Muscle of arm (tissue), 12 donors: ENCODE results near the gene LPIN1. TPM values are rescaled to one million over a fixed set of nuclear protein-coding genes. Genes with fewer than 3 reads are reported as not detected.
"Not testable (repeated sequence)": the region's sequence is repeated elsewhere in the genome, so short reads cannot be mapped to it uniquely, and the experiment has no call there.

Experiments
- DNase-seq: peaks from one replicate; pipeline ENCODE4 v3.0.0-alpha.2; 2013
- polyA plus RNA-seq, 12 donors: library from polyadenylated mRNA; unstranded; fragments of 120-200 nt; gene quantifications; one replicate each; pipeline ENCODE4 v1.2.1, GENCODE V29; 2013; ENCODE audit not compliant: insufficient read length in 12 of 12

The LPIN1 gene
- polyA plus RNA-seq, 12 donors, result 13.8 to 207 (median 21.0) TPM

DNA sequence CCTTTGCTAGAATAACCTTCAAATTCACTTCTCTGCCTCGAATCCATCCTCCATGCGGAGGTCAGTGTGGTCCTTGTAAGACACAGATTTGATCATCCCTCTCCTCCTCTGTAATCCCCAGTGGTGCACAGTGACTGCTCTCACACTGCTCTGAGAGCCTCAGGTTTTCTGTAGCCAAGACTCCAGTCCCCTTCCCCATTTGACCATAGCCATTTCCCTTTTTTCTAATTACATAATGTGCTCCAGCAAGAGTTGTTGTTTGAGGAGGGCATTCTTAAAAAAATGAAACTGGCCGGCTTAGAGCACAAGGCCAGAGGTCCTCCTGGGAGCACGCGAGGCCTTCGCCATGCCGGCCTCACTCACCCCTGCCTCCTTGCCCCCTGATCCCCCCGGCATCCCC lies 34.7 kb upstream of the LPIN1 start:
- DNase-seq, result no peak

DNA sequence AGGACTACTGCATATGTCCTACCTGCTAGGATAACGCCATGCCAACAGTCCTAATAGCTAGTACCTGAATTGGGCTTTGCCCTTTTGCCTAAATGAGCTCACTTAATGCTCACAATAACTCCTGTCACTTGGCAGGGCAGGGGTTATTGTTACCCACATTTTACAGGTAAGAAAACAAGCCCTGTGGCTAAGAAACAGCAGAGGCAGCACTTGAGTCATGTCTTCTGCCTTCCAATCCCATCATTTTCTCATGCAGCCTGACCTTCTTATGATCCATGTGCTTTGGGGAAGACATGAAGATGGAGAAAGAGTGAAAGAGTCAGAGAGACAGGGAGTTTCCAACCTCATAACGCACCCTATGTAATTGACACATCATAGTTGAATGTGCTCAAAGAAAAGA lies 33.6 kb upstream of the LPIN1 start:
- no peak for DNase-seq

DNA sequence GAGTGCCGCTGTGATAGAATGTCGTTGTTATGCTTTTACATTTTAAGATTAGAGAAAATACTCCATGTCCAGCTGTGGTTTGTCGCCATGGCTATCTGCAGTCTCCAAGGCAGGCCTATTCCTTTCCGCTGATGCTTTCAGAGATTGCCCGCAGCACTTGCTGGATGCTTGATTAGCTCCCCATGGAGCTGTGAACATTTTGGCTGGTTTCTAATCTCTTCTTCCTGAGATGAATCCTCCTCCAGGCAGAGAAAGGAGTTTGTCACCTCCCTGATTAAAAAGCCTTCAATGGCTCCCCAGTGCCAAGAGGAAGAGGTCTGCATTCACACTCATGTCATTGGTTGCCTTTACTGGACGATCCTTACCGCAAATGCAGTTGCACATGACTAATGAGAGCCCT lies 32.6 kb upstream of the LPIN1 start:
- DNase-seq, result no peak

DNA sequence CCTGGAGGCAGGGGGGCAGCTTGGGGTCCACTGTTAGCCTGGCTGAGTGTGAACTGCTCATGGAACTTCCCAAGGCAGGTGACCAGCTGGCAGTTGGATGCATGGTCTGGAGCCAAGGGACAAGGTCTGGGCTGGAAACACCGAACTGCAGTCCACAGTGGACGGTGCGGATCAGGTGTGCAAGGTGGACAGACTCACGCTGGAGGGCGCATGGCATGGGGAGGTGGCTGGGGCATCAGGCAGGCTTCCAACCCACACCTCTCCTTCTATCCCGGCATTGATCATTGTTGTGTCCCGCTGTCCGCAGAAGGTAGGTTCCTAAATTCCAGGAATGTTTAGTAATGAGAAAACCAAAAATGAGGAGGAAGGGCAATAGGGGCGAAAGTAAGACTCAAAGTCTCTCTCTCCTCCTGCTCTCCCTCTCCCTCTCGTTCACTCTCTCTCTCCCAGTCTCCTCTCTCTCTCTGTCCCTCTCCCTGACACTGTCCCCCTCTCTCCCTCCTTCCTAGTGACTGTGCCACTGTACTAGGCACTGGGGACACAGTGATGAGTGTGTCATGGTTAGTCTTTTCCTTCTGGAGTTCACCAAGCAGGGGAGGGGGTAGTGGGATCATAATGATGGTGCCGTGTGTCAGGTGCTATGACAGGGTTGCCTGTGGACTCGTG lies 30.3 kb upstream of the LPIN1 start:
- no peak for DNase-seq

DNA sequence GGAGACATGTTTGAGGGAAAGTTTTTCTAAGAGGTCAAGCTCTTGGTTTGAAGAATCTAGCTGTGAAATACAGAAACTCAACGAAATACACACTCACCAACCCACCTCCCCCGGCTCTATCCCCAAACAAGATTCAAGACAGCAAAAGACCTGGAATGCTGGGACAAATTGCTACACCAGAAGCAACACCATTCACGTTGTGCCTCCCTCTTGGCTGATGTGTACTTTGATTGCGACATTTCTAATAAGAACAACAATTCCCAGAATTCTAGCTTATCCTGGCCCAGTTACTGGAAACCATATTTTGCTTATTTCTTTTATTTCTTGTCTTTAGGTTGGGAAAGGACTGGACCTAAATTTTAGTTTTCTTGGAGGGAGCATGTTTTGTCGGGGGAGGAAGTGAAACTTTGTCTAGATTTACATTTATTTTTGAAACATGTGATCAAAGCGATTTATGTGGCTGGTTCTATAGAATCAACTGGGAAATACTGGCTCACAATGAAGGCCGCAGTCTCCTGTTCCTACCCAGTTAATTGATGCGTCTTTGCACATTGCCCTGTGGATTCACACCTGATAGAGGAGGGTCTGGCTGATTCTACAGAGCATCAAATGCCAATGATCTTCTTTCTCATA lies 29.6 kb upstream of the LPIN1 start:
- DNase-seq, result no peak

DNA sequence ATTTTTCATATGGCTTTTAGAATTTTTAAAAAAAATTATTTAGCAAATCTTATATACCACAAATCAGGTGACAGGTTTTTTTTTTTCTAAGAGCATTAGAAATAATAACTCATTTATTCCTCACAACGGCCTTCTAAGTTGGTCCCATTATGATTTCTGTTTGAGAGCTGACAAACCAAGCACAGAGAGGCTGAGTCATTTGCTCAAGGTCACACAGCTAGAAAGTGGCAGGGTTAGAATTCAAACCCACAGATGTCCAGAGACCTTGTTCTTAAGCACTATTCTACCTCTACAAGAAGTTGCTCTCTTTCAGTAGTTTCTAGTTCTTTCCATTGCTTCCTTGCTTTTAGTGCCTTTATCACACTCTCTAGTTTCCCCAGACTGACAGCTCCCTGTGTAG lies 28.8 kb upstream of the LPIN1 start:
- no peak for DNase-seq

DNA sequence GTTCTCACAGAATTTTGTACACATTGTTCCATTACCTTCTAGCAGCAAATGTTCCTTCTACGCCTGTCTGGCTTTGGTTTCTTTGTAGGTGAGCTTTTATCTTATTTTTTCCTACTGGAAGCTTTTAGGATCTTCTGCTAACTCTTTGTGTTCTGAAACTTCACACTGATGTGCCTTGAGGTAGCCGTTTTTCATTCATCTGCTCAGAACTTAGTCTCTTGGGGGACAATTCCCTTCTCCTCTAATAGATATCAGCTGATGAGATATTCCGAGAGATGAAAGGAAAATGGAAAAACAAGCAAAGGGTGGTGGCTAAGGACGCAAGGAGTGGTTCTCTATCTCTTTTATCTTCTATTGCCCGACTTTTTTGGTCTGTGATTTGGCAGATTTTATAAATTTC lies 27.8 kb upstream of the LPIN1 start:
- DNase-seq, result no peak

DNA sequence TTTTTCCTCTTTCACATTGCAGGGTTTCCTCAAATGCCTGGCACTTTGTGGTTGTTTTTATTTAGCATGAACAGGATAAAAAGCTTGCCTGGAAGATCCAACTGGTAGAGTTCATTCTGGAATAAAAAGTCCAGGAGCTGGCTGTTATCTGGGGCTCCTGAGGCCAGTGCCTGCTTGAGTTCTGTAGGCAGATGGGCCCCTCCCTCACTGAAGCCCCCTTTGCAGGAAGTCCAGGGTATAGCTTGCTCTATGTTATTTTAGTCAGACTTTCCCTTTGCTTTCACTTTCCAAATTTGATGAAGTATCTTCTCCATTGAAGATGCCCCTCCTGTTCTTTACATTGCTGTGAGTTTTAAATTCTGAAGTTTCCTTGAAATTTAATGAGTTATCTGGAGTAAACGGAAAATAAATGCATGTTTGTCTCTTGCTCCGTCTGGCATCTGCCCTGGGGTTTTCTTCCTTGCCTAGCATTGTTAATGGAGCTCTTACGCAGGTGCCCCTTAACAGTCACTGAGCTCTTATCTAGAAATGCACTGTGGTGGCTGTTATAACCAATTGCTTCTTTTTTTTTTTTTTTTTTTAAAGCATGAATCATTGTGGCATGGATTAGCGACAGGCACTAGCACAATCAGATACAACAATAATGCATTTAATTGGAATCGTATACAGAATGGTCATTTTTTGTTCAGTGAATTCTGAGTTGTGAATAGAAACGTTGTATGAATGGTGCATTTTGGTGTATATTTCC lies 27.0 kb upstream of the LPIN1 start:
- no peak for DNase-seq

DNA sequence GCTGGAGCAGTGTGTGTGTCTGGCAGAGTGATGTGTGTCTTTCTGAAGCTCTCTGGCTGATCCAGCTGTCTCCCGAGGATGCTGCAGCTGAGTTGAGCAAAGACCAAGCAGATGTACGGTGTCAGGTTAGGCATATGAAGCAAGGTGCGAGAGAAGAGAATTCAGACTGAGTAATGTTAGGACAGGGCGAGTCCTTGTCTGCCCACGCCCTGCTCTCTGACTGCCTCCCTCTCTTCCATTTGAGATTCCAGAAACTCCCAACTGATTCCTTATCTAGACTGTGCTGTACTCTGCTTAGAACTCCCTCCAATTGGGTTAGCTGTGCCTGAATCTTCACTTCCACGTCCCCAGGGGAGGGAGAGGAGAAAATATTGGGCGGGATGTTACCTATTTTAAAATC lies 25.7 kb upstream of the LPIN1 start:
- no peak for DNase-seq

DNA sequence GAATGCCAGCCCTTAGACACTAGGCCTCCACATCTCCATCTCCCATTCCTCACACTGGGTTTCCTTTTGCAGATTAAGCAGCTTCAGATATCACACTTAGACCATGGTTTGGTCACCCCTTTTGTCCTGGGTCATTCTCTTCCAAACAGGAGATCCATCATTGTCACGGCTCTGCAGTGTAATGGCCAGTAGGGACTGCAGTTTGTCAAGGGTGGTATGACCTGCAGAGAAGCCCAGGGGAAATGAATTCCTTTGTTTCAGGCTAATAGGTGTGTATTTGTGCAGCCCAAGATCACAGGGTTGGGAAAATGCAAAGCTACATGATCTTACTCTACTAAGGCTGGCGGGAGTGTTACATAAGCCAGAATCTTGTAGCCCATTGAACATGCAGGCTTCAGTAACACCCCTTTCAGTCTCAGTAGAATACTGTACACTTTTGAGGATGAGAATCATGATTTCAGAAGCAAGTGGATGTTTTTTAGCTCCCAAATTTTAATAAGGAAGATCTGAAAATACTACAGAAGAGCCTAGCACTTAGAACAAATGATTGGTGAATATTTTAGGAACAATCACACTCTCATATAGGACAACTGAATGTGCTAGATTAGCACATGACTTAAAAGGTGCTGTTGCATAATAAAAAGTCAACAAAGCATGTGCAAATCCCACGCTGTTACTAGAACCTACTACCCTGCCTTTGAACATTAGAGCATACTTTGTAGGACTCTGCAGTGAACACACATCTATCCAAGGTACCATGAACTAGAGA lies 24.0 kb upstream of the LPIN1 start:
- no peak for DNase-seq

DNA sequence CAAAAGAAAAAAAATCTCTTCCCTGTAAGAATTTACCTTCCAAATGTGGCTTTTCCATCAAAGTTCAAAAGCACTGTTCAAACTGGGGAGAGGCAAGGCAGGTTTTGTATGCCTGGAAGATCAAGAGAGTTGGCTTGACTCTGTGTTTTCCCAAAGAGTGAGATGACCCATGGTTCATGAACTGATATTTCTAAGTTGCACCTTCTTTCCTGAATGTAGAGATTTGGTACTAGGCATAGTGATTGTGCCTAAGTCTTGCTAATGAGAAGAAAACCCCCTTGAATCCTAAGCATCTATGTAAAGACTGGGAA lies 23.4 kb upstream of the LPIN1 start:
- DNase-seq, result no peak

DNA sequence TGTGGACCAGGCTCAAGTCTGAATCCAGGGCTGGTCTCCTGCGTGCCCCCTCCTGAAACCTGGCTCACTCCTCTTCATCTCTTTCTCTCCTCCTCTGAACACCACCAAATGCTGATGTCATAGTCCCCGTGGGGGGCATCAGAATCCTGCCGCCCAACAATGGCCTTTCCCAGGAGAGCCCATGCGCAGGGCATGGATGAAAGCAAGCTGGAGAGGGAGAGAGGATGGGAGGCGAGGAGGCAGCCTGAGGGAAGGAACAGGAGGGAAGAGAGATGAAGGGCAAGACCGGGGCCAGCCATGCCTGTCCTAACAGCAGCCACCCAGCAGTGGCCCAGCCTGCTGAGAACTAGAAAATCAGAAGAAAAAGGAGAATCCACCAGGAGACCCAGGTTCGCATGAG lies 22.3 kb upstream of the LPIN1 start:
- no peak for DNase-seq

DNA sequence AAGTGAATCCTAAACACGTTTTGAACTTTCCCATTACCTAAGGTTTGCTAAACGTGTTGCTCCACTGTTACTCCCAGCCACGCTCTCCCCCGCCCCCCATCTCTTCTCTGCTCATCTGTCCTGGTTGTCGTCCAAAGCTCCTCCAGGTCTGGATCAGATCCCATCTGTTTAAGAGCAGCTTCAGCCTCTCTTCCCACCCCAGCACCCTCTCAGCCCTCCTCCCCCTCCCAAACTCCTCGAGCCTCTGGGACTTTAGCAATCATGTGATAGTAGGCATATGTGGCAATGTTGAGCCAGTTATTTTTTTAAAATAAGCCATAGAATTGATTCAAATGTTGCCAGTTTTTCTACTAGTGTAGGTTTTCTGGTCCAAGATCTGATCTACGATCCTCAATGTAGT lies 20.0 kb upstream of the LPIN1 start:
- no peak for DNase-seq

DNA sequence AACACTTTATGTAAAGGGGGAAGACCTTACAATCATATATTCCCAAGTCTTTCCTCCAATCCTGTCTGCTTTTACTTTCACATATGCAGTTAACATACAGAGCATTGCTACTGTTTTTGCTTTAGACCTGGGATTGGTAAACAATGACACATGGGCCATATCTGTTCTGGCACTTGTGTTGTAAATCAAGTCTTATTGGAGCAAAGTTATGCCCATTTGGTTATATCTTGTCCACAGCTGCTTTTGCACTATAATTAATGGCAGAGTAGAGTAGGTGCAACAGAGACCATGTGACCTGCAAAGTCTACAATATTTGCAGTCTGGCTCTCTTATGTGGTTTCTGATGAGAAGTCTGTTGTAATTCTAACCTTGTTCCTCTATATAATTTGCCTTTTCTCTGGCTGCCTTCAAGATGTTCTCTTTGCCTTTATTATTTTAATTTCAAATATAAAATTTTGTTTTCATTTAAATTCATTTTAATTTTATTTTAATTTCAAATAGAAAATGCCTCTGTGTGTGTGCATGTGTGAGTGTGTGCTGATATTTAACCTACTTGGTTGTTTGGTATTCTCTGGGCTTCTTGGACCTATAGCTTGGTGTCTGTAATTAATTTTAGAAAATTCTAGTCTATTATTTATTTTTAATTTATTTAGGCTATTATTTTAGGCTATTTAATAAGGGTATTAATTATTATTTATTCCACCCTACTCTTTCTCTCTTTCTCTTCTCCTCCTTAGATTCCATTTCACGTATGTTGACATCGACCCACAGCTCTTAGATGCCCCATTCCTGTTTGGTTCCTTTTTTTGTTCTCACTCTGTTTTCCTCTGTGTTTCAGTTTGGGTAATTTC lies 16.8 kb upstream of the LPIN1 start:
- no peak for DNase-seq

DNA sequence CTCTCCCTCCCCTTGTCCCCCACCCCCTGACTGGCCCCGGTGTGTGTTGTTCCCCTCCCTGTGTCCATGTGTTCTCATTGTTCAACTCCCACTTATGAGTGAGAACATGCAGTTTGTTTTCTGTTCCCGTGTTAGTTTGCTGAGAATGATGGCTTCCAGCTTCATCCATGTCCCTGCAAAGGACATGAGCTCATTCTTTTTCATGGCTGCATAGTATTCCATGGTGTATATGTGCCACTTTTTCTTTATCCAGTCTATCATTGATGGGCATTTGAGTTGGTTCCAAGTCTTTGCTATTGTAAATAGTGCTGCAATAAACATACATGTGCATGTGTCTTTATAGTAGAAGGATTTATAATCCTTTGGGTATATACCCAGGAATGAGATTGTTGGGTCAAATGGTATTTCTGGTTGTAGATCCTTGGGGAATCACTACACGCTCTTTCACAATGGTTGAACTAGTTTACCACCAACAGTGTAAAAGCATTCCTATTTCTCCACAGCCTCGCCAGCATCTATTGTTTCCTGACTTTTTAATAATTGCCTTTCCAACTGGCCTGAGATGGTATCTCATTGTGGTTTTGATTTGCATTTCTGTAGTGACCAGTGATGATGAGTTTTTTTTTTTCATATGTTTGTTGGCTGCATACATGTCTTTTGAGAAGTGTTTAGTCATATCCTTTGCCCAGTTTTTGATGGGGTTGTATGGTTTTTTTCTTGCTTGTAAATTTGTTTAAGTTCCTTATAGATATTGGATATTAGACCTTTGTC lies 15.0 kb upstream of the LPIN1 start:
- not testable (repeated sequence) for DNase-seq

DNA sequence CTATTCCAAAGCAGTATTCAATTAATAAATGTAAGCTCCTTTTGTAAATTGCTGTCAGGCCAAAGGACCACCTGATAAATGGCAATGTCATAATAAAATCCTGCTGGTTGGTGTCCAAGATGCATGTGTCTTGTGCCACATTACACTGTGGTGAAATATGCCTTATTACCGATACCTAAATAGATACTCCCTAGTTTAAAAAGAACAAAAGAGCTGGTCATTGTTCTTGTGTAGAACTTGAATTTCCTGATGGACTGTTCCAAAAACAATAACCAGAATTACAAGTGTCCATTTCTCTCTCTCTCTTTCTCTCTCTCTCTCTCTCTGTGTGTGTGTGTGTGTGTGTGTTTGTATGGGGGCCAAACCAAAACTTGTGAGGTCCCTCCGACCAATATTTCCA lies 13.8 kb upstream of the LPIN1 start:
- no peak for DNase-seq

DNA sequence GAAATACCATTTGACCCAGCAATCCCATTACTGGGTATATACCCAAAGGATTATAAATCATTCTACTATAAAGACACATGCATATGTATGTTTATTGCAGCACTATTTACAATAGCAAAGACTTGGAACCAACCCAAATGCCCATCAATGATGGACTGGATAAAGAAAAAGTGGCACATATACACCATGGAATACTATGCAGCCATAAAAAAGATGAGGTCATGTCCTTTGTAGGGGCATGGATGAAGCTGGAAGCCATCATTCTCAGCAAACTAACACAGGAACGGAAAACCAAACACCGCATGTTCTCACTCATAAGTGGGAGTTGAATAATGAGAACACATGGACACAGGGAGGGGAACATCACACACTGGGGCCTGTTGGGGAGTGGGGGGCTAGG lies 8.6 kb upstream of the LPIN1 start:
- DNase-seq, result not testable (repeated sequence)

DNA sequence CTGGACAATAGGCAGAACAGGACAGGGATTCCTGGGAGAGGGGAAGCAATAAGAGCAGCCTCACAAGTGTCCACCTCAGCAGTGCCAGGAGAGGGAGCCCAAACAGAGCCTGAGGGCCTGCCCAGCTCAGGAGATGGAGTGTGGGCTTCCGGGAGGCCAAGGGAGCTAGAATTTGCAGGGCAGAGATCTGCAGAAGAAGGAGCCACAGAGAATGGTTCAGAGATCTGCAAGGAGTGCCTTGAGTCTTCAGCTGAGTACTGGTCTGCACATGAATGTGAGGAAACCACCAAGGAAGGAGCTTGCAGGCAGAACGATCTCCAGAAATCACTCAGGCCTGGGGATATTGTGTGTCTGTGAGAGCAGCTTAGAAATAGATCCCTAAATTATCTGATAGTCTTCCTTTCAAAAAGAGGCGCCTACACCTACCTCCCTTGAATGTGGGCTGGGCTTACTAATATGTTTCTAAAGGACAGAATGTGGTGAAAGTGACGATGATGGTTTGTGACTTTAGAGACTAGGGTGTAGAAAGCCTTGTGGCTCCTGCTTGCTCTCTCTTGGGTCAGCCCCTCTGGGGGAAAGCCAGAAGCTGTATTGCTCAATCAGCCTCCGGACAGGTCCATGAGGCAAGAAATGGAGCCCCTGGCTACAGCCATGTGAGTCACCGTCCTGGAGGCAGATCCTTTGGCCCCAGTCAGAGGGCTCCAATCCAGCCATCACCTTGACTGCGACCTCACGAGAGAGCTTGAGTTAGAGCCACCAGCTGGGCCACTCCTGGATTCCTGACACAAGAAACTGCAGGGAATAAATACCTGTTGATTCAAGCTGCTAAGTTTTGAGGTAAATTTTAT lies 7.6 kb upstream of the LPIN1 start:
- no peak for DNase-seq

DNA sequence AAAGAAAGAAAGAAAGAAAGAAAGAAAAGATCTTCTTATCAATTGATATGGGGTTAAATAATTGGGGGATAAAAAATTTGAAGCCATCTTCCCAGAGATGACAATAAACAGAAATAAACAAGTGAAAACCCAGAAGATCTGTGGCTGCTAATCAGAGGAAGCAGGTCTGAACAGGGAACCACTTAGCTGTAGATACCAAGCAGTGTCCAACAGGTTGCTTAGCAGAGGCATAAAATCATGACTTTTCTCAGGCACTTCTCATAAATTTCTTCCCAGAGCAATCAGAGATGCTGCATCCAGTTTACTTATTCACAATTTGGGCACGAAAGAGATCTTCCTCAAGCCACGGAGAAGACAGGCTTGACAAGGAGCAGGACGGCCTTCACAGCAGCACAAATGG lies 5.7 kb upstream of the LPIN1 start:
- no peak for DNase-seq

DNA sequence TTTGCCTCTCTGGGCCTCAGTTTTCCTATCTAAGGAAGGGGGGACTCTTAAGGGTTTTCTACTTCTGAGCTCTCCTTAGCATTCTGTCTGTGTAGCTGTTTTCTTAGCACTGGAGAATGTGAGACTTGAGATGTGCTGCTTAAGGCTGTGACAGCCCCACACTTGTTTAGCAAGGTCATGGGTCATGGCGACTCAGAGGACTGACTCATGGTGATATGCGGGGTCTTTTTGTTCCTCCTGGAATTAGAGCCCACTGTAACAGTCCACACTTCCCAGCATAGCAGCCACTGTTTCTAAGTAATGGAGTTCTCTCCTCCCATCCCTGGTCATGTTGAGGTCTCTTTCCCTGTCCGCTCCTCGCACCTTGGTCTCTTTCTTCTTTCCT lies 4.1 kb upstream of the LPIN1 start:
- no peak for DNase-seq
